A673 (cell line): Measurements from ENCODE around the gene TMEM63B.
"Not testable (repeated sequence)": the region's sequence is repeated elsewhere in the genome, so short reads cannot be mapped to it uniquely, and the experiment has no call there.

ENCODE experiments used
- CTCF ChIP-seq: fragments of 300-800, 200-600 bp; sonication (generic); conservative IDR thresholded peaks from 2 replicates; pipeline ENCODE4 v1.5.1; 2017; ENCODE audit warnings: low read depth, mild to moderate bottlenecking, antibody characterized with exemption, low read length, moderate library complexity, mixed read lengths
- EZH2 ChIP-seq: fragments of 200-600 bp; sonication (generic); IDR thresholded peaks from 2 replicates; pipeline ENCODE4 v1.6.1; 2017; ENCODE audit warnings: borderline replicate concordance, low read depth, mild to moderate bottlenecking, mixed read lengths, antibody characterized with exemption, low read length; ENCODE audit not compliant: poor library complexity, severe bottlenecking

- TF ChIP-seq CTCF, EZH2: not testable (repeated sequence)
Measured at GRCh38 chr6:44185356-44185755, 58.0 kb downstream of the TMEM63B start.
